ENCODE results near the gene ABCB10. TPM values are rescaled to one million over a fixed set of nuclear protein-coding genes. Genes with fewer than 3 reads are reported as not detected.
"Not testable (repeated sequence)": the region's sequence is repeated elsewhere in the genome, so short reads cannot be mapped to it uniquely, and the experiment has no call there.

ABCB10 gene
- total RNA-seq, 4 donors from 2014 or later, result 14.1 to 21.8 (median 18.1) TPM

GRCh38 chr1:229485318-229485717, 73.2 kb downstream of the ABCB10 start:
- Histone ChIP-seq H3K27me3 (no peaks in the 10 kb centered on the region), H3K4me3 (no peak overlapping the region), H3K9me3 (no peaks in the 10 kb centered on the region), H3K27ac (no peak overlapping the region), H3K4me1 (peaks cover 0 to 15% (median 3%) of the 10 kb centered on the region in 3 donors), H3K36me3 (peaks cover 9 to 93% of the 10 kb centered on the region in 2 donors)
- TF ChIP-seq EP300 (IDR thresholded peaks at IDR 0.05), result no peak
- no peak for TF ChIP-seq POLR2A (IDR thresholded peaks at IDR 0.05)
- no peak for TF ChIP-seq CTCF (IDR thresholded peaks at IDR 0.05)
- TF ChIP-seq POLR2AphosphoS5 (IDR thresholded peaks at IDR 0.05), result no peak
- WGBS, 2 donors (ENCODE audit: low coverage in 1 of 2), result 73 to 100% methylated on average over 1 of the region's 1 CpG
- no peak for ATAC-seq

DNA sequence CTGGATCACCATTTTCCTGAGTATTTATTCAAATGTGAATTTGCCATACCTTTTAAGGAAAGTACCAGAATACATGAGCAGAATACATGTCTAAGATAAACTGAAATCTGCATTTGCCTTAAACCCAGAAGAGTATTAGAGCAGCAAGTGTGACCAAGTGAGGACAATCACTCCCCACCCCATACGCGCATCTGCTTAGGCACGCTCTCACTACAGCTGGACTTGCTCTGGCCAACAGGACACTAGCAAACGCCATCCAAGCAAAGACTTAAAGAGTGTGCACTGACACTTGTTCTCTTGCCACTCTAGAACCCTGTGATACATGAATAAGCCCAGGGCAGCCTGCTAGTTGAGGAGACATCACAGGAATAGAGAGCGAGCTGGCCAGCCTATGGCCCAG, 76.0 kb downstream of the ABCB10 start:
- TF ChIP-seq EP300 (IDR thresholded peaks at IDR 0.05) (no peak), POLR2A (IDR thresholded peaks at IDR 0.05) (no peak), POLR2AphosphoS5 (IDR thresholded peaks at IDR 0.05) (no peak), CTCF (IDR thresholded peaks at IDR 0.05) (no peak)
- no peak for ATAC-seq
- Histone ChIP-seq H3K27me3 (no peaks in the 10 kb centered on the region), H3K4me1 (peaks cover 0 to 15% (median 3%) of the 10 kb centered on the region in 3 donors), H3K9me3 (no peaks in the 10 kb centered on the region), H3K27ac (peak overlapping the region in 2 of 4 donors; percentile 20 to 56), H3K4me3 (no peak overlapping the region), H3K36me3 (peaks cover 5 to 95% of the 10 kb centered on the region in 2 donors)
- WGBS, 2 donors (ENCODE audit: low coverage in 1 of 2), result 76 to 78% methylated on average over 3 to 4 of the region's 5 CpGs

DNA sequence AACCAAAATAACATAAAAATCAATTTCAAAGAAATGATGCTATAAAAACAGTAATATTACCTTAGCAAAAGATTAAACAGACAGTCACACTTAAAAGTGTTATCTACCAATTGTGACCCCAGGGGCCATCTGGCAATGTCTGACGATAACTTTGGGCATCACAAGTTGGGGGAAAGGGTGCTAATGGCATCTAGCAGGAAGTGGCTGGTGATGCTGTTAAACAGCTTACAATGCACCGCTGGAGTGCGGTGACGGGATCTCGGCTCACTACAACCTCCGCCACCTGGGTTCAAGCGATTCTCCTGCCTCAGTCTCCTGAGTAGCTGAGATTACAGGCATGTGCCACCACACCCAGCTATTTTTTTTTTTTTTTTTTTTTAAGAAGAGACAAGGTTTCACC, 78.0 kb downstream of the ABCB10 start:
- WGBS, 2 donors (ENCODE audit: low coverage in 1 of 2), result 91 to 93% methylated on average over 5 to 7 of the region's 7 CpGs
- peaks cover 0 to 95% of the 10 kb centered on the region in 2 donors for H3K36me3 ChIP-seq

DNA sequence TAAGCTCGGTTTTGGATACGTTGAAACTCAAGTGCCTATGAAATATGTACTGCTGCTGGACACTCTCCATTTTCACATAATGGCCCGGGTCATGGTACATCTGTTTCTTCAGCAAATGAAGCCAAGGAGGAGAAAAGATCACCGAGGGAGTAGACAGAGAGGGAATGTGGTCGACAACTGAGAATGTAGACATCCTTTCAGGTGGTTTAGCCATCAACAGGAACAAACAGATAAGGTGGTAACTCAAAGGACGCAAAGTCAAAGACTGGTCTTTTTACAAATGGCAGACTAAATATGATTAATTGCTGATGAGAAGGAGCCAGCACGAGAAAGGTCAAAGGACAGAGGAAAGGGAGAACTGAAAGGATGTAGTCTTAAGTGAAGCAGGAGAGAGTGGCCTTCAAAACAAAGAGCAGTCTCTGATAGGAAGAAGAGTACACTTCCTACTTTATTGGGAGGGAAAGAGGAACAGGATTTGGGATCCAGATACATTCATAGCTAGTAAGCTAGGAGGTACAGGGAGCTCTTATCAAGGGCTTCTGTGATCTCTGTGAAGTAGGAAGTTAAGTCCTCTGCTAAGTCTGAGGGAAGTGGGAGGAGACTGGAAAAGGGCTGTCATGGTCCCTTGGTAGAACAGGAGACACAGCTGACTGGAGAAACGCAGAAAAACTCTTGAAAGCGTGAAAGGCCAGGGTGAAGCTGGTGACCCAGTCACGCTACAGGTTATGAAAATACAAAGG, 78.7 kb downstream of the ABCB10 start:
- H3K27ac ChIP-seq, result no peak overlapping the region
- peaks cover 0 to 95% of the 10 kb centered on the region in 2 donors for H3K36me3 ChIP-seq
- peaks cover 0 to 15% (median 3%) of the 10 kb centered on the region in 3 donors for H3K4me1 ChIP-seq
- H3K9me3 ChIP-seq, result no peaks in the 10 kb centered on the region
- TF ChIP-seq CTCF (IDR thresholded peaks at IDR 0.05) (no peak), POLR2A (IDR thresholded peaks at IDR 0.05) (no peak), POLR2AphosphoS5 (IDR thresholded peaks at IDR 0.05) (no peak), EP300 (IDR thresholded peaks at IDR 0.05) (no peak)
- WGBS, 2 donors (ENCODE audit: low coverage in 1 of 2), result 61 to 67% methylated on average over 8 to 10 of the region's 10 CpGs
- no peak for ATAC-seq
- no peaks in the 10 kb centered on the region for H3K27me3 ChIP-seq
- no peak overlapping the region for H3K4me3 ChIP-seq

More for the DNA sequence above, 78.0 kb downstream of the ABCB10 start:
- no peaks in the 10 kb centered on the region for H3K27me3 ChIP-seq
- H3K4me3 ChIP-seq, result no peak overlapping the region
- TF ChIP-seq POLR2A (IDR thresholded peaks at IDR 0.05), result no peak
- TF ChIP-seq POLR2AphosphoS5 (IDR thresholded peaks at IDR 0.05), result no peak
- no peak for TF ChIP-seq CTCF (IDR thresholded peaks at IDR 0.05)
- TF ChIP-seq EP300 (IDR thresholded peaks at IDR 0.05), result no peak
- no peaks in the 10 kb centered on the region for H3K9me3 ChIP-seq
- H3K27ac ChIP-seq, result no peak overlapping the region
- ATAC-seq, result no peak
- H3K4me1 ChIP-seq, result peaks cover 0 to 15% (median 3%) of the 10 kb centered on the region in 3 donors

DNA sequence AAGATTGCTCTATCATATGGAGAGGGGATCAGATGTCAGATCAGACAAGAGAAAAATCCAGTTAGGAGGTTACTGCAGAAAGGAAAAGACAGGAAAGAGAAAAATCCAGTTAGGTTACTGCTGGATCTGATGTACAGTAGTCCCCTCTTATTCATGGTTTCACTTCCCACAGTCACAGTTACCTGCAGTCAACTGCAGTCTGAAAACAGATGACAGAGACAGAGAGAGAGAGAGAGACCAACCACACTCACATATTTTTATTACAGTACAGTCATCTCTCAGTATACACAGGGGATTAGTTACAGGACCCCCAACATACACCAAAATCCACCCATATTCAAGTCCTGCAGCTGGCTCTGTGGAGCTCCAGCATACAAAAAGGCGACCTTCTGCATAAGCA, 79.7 kb downstream of the ABCB10 start:
- Histone ChIP-seq H3K4me3 (no peak overlapping the region), H3K27ac (no peak overlapping the region), H3K9me3 (no peaks in the 10 kb centered on the region), H3K36me3 (peaks cover 0 to 96% of the 10 kb centered on the region in 2 donors), H3K4me1 (peaks cover 0 to 15% (median 3%) of the 10 kb centered on the region in 3 donors), H3K27me3 (no peaks in the 10 kb centered on the region)
- no peak for ATAC-seq
- TF ChIP-seq EP300 (IDR thresholded peaks at IDR 0.05) (no peak), CTCF (IDR thresholded peaks at IDR 0.05) (no peak), POLR2A (IDR thresholded peaks at IDR 0.05) (no peak)
- 100% methylated on average over 1 of the region's 1 CpG; no CpG with 5 or more reads in 1 of the 2 donors for WGBS, 2 donors (ENCODE audit: low coverage in 1 of 2)

DNA sequence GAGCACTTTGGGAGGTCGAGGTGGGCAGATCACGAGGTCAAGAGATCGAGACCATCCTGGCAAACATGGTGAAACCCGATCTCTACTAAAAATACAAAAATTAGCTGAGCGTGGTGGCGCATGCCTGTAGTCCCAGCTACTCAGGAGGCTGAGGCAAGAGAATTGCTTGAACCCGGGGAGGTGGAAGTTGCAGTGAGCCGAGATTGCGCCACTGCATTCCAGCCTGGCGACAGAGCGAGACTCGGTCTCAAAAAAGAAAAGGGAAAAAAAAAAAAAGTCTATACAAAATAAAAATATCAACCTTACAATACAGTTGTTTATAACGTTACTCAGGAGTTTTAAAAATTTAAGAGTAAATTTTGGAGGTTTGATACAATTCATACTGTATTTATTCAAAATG, 82.6 kb downstream of the ABCB10 start:
- WGBS, 2 donors (ENCODE audit: low coverage in 1 of 2), result 86 to 96% methylated on average over 1 to 13 of the region's 13 CpGs
- not testable (repeated sequence) for H3K9me3 ChIP-seq, H3K27ac ChIP-seq, H3K4me1 ChIP-seq, ATAC-seq, H3K4me3 ChIP-seq, H3K27me3 ChIP-seq
- peaks cover 0 to 99% of the 10 kb centered on the region in 2 donors for H3K36me3 ChIP-seq

Measured in gastroesophageal sphincter (tissue), 4 donors.